GM18508 (cell line): ENCODE results near the gene EIF4EBP3.

Source experiments
- ATAC-seq: cut with Tn5 transposase; IDR thresholded peaks from one replicate; pipeline ENCODE4 v1.9.1; 2021; ENCODE audit warnings: moderate number of reproducible peaks; ENCODE audit not compliant: insufficient read depth, unreplicated experiment

EIF4EBP3 gene

DNA sequence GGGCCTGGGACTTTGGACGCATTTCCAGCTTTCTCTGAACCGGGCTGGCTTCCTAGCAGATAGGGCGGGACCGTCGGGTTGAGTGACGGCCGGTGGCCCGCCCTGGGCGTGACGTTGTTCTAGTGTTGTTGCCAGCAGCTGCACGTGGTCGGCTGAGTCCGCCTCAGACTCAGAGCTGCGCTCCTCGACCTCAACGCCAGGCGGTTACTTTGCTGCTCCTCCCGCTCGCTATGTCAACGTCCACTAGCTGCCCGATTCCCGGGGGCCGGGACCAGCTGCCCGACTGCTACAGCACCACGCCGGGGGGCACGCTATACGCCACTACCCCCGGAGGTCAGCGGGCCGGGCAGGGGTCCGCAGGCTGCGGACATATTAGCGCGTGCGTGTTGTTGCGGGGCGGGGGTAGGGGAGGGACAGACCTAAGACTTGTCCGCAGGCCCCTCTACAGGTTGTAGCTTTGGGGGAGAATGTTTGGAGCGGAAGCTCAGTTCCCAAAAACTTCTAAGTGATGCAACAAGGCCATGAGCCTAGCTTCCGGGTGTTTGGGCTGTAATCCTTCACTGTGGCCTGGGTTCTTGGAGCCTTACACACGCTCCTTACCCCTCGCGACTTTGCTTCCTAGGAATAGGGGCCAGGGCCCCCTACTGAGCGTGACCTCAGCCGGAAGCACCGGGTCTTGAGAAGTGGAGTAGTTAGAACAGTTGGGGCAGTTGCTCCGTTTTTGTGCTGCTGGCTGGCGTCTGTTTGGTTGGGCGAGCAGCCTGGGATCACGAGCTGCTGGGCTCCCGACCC is at the start of gene EIF4EBP3:
TSS of gene EIF4EBP3 (plus strand) at position 155 of the 792 bp plus-strand sequence. CDS start at position 231, 76 bp downstream.
- ATAC-seq: peak; percentile 89

DNA sequence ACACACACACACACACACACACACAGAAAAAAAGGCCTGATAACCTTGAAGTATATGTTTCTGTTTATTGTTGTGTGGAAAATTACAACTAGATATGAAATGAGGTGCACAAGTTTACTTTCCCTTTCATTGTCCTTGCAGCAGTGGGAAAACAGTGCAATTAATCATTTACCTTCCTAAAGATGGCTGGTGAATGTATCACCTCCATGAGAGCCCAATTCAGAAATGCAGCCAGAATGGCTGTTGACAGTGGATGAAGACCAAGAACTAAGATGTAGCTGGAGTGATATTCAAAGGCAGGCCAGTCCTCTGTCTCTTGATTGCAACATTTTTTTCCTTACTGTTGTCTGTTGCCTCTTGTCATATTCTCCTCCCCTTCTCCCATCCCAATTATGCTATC is 49.6 kb upstream of the EIF4EBP3 start:
- no peak for ATAC-seq

DNA sequence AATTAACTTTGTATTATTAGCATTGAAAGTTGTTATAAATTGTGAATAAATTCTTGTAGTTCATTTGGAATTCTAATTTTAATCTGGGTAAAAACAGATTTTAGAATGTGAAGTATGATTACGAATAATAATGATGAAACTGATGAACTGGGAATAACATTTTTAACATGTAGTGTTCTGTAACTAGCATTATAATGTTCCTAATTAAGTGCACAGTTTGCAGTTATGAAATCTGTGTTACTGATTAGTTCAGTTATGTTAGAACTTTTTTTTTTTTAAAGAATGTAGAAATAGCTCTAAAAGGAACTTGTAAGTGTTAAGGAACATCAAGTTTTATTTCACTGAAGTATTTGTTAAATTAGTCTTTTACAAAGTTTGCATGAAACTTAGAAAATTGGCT is 48.9 kb upstream of the EIF4EBP3 start:
- no peak for ATAC-seq

DNA sequence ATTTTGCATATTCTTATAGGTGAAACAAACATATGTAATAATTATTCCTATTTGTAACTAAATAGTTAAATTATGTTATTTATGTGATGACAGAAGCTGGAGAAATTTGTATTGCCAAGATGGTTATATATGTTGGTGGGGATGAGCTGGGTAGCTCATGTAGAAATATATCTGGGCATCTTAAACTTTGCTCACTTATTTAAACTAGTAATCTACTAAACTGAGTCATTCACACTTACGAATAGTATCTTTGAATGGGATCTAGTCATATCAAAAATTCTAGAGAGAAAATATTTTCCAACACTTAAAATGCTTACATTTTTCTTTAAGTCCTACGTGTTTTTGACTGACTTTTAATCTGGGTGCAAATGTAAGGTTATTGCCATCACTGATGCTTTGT is 44.6 kb upstream of the EIF4EBP3 start:
- no peak for ATAC-seq

DNA sequence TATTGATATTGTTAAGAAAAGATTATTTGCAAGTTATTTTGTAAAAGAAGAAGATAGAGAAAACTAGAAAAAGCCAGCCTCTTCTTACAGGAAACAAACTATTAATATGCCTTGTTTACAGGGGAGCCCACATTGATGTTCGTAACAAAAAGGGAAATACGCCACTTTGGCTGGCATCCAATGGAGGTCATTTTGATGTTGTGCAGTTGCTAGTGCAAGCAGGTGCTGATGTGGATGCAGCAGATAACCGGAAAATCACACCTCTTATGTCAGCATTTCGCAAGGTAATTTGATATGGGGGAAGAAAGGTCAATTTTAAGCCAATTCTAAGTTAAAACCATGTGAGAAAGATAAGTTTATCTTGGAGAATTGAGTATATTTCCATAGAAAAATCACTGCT is 37.6 kb upstream of the EIF4EBP3 start:
- no peak for ATAC-seq

DNA sequence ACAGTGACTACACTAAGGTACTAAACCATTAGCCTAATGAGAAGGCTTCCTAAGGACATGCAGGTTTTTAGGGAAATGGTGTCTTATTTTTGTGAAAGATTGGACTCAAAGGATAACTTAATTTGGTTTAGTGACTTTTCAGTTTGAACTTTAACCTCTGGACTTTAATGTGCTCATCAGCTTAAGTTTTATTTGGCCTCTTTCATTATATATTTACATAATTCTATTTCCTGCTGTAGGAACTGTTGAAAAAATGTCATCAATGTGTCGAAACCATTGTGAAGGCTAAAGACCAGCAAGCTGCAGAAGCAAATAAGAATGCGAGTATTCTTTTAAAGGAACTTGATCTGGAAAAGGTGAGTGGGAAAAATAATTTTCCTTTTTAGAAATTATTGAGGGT is 34.3 kb upstream of the EIF4EBP3 start:
- no peak for ATAC-seq

DNA sequence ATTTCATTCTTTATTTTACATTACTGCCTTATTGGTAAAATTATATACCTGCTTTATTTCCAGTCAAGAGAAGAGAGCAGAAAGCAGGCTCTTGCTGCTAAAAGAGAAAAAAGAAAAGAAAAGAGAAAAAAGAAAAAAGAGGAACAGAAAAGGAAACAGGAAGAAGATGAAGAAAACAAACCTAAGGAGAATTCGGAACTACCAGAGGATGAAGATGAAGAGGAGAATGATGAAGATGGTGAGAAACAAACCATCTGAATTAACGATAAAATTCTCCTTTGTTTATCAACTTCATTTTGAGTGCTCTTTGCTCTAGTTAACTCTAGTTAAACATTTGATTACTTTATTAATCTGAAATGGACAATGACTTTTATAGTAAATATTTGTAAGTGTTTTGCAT is 23.5 kb upstream of the EIF4EBP3 start:
- ATAC-seq: no peak

DNA sequence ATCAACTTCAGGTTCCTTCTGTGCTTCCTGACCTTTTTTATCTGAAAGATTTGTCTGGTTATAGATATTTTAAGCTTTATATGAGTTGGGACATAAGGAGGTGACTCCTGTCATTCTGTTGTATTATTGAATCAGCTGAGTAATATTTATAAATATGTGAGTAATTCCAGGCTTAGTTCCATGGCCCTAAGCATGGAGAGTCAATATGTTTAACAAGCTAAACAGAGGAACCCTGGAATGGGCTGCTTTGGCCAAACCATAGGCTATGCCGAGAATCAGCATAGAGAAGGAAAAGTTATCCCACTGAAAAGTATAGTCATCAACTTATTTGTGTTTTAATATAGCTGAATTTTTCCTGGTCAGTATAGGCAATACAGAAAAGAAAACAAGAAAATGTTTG is 7.2 kb upstream of the EIF4EBP3 start:
- ATAC-seq: no peak

DNA sequence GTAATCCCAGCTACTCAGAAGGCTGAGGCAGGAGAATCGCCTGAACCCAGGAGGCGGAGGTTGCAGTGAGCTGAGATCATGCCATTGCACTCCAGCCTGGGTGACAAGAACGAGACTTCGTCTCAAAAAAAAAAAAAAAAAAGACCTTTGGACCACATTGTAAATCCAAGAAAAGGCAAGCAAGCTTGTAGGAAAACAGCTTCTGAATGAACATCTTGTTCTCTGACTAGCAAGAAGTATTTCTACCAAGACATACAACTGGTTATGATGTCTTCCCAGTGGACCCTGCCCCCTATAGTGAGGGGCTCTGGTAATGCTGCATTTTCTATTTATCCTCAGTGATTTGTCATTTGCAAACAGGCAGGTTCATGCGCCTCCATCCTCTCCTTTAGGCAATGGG is 4.5 kb upstream of the EIF4EBP3 start:
- no peak for ATAC-seq

DNA sequence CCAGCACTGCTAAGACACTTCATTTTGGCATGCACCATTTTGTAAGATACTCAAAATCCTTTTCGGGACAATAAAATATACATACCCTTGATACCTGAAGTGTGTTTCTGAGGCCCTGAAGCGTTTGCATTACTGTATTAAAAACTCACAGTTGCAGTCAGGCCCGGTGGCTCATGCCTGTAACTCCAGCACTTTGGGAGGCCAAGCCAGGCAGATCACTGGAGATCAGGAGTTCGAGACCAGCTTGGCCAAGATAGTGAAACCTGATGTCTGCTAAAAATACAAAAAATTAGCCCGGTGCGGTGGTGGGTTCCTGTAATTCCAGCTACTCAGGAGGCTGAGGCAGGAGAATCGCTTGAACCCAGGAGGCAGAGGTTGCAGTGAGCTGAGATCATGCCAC is 2.5 kb upstream of the EIF4EBP3 start:
- ATAC-seq: no peak

DNA sequence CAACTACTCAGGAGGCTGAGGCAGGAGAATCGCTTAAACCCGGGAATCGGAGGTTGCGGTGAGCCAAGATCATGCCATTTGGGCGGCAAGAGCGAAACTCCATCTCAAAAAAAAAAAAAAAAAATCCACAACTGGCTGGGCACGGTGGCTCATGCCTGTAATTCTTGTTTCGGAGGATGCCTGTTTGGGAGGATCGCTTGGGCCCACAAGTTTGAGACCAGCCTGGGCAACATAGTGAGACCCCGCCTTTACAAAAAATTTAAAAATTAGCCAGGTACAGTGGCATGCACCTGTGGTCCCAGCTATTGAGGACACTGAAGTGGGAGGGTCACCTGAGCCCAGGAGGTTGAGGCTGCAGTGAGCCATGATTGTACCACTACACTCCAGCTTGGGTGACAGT is 1.9 kb upstream of the EIF4EBP3 start:
- no peak for ATAC-seq

DNA sequence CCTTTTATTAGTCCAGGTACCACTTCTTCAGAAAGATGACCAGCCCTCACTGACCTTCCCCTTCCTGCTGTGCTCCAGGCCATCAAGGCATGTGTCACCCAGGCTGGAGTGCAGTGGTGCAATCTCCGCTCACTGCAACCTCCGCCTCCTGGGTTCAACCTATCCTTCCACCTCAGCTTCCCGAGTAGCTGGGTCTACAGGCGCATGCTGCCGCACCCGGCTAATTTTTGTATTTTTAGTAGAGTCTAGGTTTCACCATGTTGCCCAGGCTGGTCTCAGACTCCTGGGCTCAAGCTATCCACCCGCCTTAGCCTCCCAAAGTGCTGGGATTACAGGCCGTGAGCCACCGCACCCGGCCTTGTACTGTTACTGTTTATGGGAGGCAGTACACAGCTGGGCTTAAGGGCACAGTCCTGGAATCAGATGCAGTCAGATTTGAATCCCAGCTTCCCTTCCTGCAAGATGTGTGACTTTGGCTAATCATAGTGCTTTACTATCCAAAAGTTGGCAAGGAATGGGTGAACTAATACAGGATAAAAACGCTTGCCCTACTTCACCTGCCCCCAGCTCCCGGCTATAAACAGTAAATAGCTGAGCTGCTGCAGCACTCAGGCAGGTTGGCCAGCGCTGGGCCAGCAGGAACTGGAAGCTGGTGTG is 483 bp upstream of the EIF4EBP3 start:
- no peak for ATAC-seq

DNA sequence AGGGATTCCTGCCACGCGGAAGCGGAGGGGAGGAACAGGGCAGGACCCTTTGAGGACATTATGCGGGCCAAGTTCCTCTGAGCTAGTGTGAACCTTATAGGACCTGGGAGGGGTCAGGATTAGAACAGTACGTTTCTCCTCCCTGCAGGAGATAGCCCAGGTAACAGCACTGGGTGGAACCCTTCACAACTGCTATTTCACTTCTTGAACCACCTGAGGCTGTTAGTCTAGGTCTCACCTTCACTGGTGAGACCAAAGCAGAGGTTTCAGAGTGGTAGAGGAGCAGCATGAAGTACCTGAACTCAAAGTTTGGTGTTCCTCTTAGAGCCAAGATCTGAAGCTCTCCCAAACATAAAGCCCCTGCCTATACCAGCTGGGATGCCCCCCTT is 832 bp downstream of the EIF4EBP3 start:
- ATAC-seq: no peak

DNA sequence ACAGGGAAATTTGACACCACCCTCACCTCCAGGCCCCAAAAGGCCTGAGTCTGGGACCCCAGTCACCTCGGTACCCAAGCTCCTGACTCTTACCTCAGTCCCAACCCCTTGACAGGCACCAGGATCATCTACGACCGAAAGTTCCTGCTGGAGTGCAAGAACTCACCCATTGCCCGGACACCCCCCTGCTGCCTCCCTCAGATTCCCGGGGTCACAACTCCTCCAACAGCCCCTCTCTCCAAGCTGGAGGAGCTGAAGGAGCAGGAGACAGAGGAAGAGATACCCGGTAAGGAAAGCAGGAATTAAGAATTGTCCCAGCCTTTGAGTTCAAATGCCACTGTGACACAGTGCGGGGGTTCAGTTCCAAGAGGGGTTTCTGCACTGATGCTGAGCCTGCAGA is 1.3 kb downstream of the EIF4EBP3 start:
- no peak for ATAC-seq

DNA sequence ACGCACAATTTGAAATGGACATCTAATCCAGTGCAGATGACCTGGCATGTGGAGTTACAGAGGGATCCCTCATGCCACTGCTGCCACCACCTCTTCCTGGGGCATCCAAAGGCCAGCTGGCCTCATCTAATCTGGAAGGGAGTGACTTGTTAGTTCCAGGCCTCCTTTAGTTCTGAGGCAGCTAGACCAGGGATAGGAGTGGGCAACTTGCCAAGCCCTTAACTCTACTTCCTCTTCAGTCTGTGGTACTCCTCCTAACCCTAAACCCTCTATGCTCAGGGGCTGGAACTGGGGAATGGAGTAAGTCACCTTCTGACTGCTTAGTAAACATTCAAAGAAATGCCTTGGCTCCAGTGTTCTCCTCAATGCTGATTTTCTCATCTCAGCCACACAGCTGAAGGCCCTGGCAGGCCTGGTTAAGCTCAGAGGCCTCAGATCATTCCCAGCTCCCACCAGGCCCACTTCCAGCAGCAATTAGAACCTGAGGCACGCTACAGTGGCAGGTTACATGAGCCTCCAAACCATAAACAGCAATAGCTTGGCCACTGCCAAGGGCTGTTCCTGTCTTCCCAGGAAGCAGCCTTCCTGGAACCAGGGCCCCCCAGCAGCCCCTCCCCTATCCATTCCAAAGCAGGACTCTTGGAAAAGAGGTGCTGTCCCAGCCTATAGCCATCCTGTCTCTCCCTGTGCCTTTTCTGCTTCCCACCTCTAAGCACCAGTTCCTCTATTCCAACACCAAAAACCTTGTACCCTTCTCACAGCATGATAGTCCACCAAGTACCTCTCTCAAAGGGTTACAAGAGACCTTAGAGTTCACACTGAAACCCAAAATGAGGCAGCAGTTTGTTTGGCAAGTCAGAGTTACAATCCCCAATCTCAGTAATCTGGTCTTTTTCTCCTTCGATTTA is 2.0 kb downstream of the EIF4EBP3 start:
- ATAC-seq: no peak

DNA sequence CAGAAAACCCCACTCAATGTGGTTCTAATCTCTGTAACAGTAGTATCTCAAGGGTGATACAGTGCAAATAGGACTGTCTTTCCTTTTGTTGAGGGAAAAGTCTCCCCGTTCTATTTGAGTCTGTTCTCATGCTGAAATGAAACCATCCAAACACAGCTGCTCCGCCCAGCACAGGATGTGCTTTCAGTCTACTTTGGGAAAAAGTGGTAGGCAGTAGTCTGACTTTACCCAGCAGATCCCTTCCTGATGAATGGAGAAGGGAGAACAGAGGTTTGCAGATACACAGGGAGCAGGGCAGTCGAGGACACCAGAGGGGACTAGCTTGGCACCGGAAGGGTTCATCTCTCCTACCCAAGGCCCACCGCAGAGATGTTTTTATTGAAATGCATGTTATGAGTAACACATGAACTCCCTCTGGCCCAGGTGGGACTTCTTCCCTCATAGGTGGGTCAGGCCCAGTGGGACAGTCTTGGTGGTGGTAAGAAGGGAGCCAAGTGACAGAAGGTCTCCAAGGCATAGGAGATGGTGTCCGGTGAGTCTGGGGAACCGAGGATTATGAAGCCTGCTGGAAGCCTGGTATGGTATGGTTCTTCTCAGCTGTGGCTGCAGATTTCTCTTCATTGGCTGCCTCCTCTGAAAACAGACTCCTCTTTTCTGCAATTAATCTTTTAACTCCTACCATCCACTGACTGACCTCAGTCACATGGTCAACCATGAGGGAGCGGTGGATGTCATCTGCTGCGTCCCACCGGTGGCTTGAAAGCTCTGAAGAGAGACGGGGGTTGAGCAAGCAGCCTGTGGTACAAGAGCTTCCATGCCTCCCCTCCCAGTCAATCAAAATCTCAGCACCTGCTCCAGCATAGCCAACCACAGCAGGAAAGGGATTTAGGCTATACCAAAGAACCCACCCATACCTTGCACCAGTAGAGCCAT is 3.0 kb downstream of the EIF4EBP3 start:
- ATAC-seq: no peak

DNA sequence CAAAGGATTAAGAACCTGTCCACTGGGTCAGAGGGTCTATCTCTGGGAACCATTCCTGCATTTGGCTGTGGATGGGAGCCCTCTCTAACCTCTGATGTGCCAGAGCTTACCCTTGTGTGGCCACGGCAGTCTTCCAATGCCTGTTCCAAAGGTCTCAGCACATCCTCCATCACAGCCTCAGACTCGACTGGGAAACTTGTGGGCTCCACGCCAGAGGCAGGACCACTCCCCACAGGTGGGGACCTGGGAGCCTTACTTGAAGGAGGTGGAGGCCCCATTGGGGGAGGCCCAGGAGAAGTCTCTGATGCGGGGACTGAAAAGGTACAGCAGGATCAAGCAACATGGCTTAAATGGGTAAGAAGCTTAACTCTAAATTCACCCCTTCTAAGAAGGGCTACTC is 4.4 kb downstream of the EIF4EBP3 start:
- no peak for ATAC-seq

DNA sequence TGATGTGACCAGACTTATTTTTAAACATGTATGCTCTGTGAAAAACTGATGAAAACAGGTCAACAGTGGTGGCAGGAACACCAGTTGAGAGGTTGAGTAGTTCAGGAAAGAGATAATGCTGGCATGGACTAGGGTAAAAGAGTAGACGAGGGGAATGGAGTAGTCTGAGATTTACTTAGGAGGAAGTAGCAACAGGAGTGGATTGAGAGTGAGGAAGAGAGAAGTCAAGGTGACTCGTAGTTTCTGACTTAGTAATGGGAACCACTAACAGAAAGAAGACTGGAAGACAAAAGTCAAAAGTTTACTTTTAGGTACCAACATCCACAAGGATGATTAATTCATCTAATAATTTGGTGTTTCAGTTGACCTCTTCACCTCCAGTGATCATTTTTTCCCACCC is 6.2 kb downstream of the EIF4EBP3 start:
- no peak for ATAC-seq

DNA sequence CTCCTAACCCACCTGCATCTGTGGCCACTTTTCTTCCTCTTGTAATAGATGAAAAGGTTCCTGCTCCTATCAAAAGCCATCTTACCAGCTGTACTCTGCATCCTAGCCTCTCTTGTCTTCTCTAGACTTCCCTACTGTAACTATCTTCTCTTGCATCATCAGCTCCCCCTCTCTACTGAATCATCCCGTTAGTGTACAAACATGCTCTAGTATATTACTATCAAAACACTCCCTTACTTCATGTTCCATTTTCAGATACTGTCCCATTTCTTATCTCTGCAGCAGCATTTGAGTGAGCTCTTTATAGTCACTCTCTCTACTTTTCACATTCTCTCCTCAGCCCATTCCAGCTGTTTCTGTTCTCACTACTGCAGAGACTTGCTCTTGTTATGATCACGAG is 7.0 kb downstream of the EIF4EBP3 start:
- ATAC-seq: no peak

DNA sequence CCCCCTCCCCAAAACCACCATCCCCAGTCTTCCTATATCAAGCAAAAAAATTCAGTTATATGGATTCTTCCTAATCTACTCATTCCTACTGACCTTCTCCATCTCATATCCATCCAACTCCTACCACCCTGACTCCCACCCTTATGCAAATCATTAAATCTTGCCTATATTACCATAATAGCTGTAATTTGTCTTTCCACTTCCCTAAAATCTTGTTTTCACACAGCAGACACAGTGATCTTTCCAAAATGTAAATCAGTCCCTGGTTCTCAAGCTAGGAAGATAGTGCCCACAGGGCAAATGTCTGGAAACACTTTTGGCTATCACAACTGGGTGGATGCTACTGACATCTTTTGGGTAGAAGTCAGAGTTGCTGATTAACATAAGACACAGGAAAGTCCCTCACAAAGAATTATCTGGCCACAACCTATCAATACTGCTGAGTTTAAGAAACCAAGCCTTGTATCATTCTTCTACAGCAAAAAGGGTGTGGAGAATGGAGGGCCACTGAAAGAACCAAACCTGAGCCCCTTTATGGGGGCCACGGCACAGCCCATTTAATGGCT is 8.4 kb downstream of the EIF4EBP3 start:
- no peak for ATAC-seq
